ENCODE results near the gene MAB21L4.

- TF ChIP-seq CTCF (IDR thresholded peaks at IDR 0.05) (peak; percentile 67 to 72 (median 70)), POLR2A (IDR thresholded peaks at IDR 0.05) (no peak)
These were observed 55.4 kb downstream of the MAB21L4 start for GRCh38 chr2:240840435-240841060.
